GM19467 (cell line): Measurements from ENCODE around the gene WNT5B.
A peak's percentile ranks its signal among the peaks of the same experiment; 100 is the strongest.

Experiments used
- ATAC-seq: cut with Tn5 transposase; IDR thresholded peaks from one replicate; pipeline ENCODE4 v1.9.1; 2021; ENCODE audit warnings: mild to moderate bottlenecking, moderate library complexity; ENCODE audit not compliant: unreplicated experiment

The WNT5B gene

GRCh38 chr12:1628666-1629337 lies at the start of gene WNT5B:
WNT5B (plus strand) TSS chr12:1629231; CDS start chr12:1631355, 2,124 bp downstream.
- no peak for ATAC-seq

DNA sequence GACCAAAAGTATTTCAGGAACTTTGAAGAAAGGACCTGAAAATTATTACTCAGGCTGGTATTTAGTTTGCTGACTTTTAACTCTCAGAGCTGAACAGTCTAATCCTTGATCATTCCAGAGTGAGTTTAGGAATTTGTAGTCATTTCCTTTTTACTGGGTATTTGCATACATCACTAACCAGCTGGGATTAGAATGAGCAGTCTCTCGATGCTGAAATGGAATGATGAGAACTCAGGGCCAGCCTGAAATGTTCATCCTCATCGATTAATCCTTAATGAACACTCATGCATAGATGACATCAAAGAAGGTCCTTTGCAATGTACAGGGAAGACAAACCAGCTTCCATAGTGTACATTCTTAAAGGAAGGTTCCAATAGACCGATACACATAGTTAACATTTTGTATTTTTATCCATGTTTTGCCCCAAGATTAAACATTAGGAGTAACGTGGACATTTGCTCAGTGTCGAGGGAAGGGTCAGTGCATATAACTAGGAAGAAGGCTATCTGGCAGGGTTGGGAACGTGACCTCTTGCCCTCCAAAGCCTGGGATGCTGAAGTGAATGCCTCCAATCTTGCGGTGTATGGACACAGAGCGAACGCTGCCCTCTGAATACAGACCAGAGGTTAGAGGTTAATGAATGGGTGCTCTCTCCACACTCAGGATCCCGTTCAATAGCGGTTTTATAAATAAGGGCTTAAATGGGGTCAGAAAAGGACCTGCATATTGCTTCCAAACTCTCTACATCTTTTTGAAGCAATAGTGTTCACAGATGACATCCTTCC lies 49.2 kb upstream of the WNT5B start:
- ATAC-seq, result no peak

DNA sequence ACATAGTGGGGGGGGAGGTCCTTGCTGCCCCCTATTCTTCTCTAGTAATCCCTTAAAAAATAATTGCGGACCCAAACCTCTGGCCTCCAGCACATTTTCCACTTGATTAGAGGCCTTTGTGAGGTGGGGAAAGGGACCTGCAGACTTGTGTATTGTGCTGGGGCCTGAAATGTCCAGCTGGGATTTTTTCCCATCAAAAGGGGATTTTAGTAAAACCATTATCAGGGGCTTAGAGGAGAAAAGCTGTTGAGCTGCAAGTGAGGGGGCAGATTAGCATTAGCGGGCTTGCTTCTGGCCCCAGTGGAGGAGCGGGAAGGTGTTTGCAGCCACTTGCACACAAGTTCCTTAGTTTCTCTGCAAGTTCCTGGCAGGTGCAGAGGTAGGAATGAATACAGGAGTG lies 48.5 kb upstream of the WNT5B start:
- ATAC-seq, result no peak

DNA sequence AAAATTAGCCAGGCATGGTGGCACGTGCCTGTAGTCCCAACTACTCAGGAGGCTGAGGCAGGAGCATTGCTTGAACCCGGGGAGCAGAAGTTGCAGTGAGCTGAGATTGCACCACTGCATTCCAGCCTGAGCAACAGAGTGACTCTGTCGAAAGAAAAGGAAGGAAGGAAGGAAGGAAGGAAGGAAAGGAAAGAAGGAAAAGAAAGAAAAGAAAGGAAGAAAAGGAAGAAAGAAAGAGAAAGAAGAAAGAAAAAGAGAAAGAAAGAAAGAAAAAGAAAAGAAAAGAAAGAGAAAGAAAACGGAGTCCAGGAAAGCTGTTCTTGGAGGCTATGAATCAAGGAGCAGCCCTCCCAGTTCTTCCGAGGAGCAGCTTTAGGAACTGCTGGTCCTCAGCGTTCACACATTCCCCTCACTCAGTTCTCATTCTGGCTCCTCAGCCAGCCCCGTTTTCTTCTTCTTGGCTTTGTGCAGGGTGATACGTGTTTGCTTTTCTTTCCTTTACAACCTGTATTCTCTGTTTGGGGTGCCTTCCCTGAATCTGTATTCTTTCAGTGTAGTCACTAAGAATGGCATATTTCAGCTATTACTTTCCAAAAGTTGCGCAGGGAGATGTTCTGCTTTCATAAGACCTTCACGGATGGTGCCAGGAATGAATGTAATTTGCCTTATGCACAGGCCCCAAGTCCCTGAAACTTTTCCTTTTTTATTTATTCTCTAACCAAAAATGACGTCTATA lies 46.9 kb upstream of the WNT5B start:
- ATAC-seq, result no peak

- ATAC-seq, result no peak
Measured at GRCh38 chr12:1582709-1583050, 46.4 kb upstream of the WNT5B start.

GRCh38 chr12:1583421-1584078 lies 45.5 kb upstream of the WNT5B start:
- no peak for ATAC-seq

GRCh38 chr12:1584326-1584725 lies 44.7 kb upstream of the WNT5B start:
- ATAC-seq, result no peak

- ATAC-seq, result no peak
Measured at GRCh38 chr12:1587927-1588574, 41.0 kb upstream of the WNT5B start.

- no peak for ATAC-seq
Measured at GRCh38 chr12:1588575-1588947, 40.5 kb upstream of the WNT5B start.

DNA sequence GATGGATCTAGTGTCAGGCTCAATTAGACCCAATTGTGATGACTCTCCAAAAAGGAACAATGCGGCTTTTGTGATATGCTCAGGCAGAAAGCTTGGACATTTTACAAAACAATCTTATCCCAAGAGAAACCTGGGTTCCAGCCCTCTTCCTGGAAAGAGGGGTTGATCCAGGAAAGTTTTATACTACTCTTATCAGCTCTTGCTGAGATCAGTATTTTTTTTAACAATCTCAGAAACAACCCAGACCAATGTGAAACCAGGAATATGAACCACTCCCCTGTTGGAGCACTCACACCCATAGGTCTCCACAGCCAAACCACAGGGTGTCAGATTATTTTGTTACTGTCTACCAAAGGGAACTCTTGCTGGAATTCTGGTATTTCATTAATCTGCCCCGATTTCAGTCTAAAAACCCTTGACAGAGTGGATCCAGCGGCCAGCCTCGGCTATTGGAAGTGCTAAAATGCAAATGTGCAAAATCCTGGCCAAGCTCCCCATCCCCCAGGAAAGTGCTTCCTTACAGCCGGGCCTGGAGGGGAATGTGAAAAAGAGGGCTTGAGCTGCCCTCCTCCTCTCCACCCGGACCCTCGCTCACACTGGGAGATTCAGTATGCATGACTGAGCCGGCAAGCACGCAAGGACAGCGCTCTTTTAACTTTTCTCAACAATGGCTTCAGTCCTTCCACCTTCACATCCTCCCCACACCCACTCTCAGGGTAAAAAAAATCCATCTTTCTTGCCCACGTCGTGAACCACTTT lies 38.6 kb upstream of the WNT5B start:
- ATAC-seq, result no peak

DNA sequence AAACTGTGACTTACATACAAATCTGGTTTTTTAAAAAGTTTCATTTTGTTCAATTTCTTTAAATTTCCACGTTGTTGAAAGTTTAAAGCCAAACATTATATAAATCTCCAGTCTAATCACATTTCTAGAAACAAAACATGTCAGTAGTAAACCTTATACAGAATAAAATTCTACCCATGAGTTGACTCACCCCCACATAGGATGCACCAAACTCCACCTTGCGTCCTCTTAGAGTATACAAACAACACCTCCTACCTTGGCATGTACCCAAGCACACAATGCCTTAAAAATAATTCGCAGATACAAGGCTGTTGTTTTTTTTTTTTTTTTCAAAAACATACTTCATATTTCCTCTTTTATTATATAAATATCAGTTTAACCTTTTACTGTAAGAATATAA lies 38.0 kb upstream of the WNT5B start:
- no peak for ATAC-seq

- no peak for ATAC-seq
Measured at GRCh38 chr12:1591543-1591942, 37.5 kb upstream of the WNT5B start.

- no peak for ATAC-seq
Measured at GRCh38 chr12:1592444-1593173, 36.4 kb upstream of the WNT5B start.

DNA sequence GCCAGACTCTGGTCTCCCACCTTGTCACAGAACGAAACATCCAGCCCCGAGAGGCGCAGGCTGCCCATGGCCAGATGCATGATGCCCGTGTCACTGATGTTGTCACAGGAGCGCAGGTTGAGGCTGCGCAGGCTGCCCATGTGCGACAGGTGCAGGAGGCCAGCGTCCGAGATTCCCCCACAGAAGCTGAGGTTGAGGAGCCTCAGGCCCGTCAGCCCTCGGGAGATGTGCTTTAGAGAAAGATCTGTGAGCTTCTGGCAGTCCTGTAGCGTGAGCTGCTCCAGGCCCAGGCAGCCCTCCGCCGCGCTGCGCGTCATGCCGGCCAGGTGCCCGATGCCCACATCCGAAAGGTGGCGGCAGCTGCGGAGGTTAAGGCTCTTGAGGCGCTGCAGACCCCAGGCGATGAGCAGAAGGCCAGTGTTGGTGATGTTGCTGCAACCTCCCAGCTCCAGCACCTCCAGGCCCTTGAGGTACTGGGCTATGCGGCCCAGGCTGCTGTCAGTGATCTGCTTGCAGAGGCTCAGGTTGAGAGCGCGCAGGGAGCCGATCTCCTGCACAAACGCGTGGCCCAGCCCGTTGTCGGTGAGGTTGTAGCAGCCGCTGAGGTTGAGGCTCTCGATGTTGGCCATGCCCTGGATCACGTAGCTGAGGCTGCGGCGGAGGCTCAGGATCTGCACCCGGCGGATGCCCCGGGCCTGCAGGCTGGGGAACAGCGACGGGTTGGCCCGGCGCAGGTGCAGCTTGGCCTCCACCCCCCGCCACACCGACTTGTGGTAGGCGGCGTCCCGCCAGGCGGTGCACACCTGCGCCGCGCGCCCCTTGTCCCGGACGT lies 35.6 kb upstream of the WNT5B start:
- ATAC-seq, result peak; percentile 17

- ATAC-seq, result no peak
Measured at GRCh38 chr12:1594006-1594260, 35.1 kb upstream of the WNT5B start.

GRCh38 chr12:1594261-1595025 lies 34.6 kb upstream of the WNT5B start, which contains the start of gene FBXL14:
FBXL14 (minus strand) TSS chr12:1594581; CDS start chr12:1594066, 515 bp downstream.
- peak; percentile 54 for ATAC-seq

DNA sequence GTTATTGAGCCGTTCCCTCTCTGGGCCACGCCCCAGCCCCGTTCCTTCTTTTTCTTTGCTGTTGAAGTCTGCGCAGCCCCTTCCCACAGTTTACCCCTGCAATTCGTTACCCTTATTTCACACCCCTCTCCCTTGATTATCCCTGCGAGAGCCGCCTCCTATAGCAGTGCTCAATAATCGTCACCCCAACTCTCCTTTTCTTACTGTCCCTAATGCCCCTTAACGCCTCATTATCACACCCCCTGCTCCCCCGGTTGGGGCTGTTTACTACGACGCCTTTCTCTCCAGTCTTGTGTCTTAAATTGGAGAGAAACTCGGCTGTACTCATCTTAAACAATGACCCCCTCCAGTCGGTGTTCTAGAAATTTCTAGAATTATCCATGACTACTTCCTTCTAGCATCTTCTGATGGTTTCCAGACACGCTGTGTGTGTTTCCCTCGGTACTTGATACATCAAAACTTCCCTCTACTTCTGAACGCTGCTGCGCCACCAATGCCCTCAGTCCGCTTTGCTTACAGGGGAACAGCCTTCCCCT lies 33.9 kb upstream of the WNT5B start:
- no peak for ATAC-seq
